Body of pancreas (tissue), 4 donors: ENCODE measurements around the gene PRPF8. TPM values are rescaled to one million over a fixed set of nuclear protein-coding genes. Genes with fewer than 3 reads are reported as not detected.

Experiments used
- ATAC-seq: fragments of 150-250 bp; one replicate; pipeline ENCODE4 v1.9.1; 2016
- DNase-seq, 4 donors: peaks; one replicate each; pipeline ENCODE4 v3.0.0-alpha.2; 2019
- H3K27ac ChIP-seq, 4 donors: fragments of 200-600 bp; sonication (generic); 1 replicate in 3 of 4; 2 replicates in 1 of 4; pipeline versions ENCODE4 v1.5.1 to v1.6.1; 2016 to 2019; ENCODE audit warnings: mild to moderate bottlenecking in 1 of 4, mixed read lengths in 1 of 4, moderate library complexity in 1 of 4
- H3K27me3 ChIP-seq, 2 donors: fragments of 200-600 bp; sonication (generic); one replicate each; pipeline ENCODE4 v1.6.0; 2016; ENCODE audit warnings: mild to moderate bottlenecking in 1 of 2
- H3K36me3 ChIP-seq, 2 donors: fragments of 200-600 bp; sonication (generic); replicated peaks in 1 of 2; 2 replicates each; pipeline ENCODE4 v1.5.1; 2016; ENCODE audit warnings: low read depth in 2 of 2; ENCODE audit not compliant: insufficient read depth in 1 of 2
- H3K4me1 ChIP-seq: fragments of 200-600 bp; sonication (generic); one replicate; pipeline ENCODE4 v1.6.0; 2016
- H3K4me3 ChIP-seq, 2 donors: fragments of 200-600 bp; sonication (generic); 1 replicate in 1 of 2; 2 replicates in 1 of 2; pipeline ENCODE4 v1.5.1; 2016 to 2019
- H3K9me3 ChIP-seq, 3 donors: fragments of 200-600 bp; sonication (generic); 1 replicate in 2 of 3; 2 replicates in 1 of 3; pipeline ENCODE4 v1.5.1; 2016
- CTCF ChIP-seq, 7 experiments: fragments of 450-650 bp in 4 of 7; fragments of 200-600 bp in 3 of 7; sonication (generic) in 3 of 7; IDR thresholded peaks; one replicate each; pipeline ENCODE4 v1.5.1; 2016 to 2019; ENCODE audit warnings: antibody characterized with exemption in 7 of 7
- POLR2A ChIP-seq, 3 donors: fragments of 450-650 bp; IDR thresholded peaks; one replicate each; pipeline ENCODE4 v1.6.1; 2016; ENCODE audit warnings: antibody characterized with exemption in 3 of 3, mild to moderate bottlenecking in 2 of 3
- WGBS, 2 donors: methylation state at CpG; one replicate each; pipeline ENCODE4 v1.1.5; 2017; 5-methylcytosine and 5-hydroxymethylcytosine counted together
- intact Hi-C: fragments of 100-400 bp; cut with DNase I; formaldehyde crosslinking; loops from one replicate; pipeline ENCODE4 v1.15.1; 2023
- total RNA-seq, 2 donors: library from RNA; depleted of rRNA; stranded (reverse); fragments of >200 nt; gene quantifications; one replicate each; pipeline ENCODE4 v1.1.0, GENCODE V29; 2016

Gene PRPF8
- total RNA-seq, 2 donors from 2014 or later = 84.7 to 100 TPM

DNA sequence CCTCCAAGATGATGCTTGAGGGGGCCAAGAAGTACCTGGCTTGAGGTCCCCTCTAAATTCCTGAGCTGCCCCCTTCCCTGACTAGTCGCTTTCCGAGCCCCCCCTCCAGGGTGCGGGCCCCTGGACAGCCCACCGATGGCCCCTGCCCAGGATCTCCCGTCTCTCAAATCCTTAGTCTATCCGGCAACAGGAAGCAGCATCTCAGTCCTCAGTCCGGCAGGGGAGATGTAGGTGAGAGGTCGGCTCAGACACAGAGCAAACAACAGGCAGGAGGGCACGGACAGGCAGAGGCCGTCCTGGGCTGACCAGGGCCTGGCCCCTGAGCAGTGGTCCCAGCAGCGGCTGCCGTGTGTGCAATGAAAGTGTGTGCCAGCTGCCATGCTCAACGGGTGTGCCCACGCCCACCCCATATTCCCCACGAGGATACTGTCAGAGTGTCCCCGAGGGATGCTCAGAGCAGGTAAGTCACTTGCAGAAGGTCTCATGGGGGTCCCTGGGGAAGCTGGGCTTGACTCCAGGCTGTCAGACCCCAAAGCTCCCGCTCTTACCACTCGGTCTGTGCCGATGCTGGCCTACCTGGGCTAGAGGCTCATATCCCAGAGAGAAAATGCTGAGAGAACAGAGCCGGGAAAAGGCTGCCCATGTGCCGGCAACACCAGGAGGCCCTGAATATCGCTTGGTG, 63.3 kb downstream of the PRPF8 start:
- WGBS, 2 donors = 80 to 81% methylated on average over 18 to 22 of the region's 22 CpGs
- H3K4me3 ChIP-seq = no peak overlapping the region
- ATAC-seq = no peak
- no peaks in the 10 kb centered on the region for H3K36me3 ChIP-seq
- TF ChIP-seq POLR2A (IDR thresholded peaks at IDR 0.05) (no peak), CTCF (IDR thresholded peaks at IDR 0.05) (no peak)
- no peaks in the 10 kb centered on the region for H3K27me3 ChIP-seq
- no peak overlapping the region for H3K27ac ChIP-seq
- intact Hi-C loops = no loop called here
- no peaks in the 10 kb centered on the region for H3K4me1 ChIP-seq
- no peaks in the 10 kb centered on the region for H3K9me3 ChIP-seq
- DNase-seq = no peak

- no peaks in the 10 kb centered on the region for H3K9me3 ChIP-seq
- no peaks in the 10 kb centered on the region for H3K4me1 ChIP-seq
- intact Hi-C loops = no loop called here
- TF ChIP-seq POLR2A (IDR thresholded peaks at IDR 0.05) (no peak), CTCF (IDR thresholded peaks at IDR 0.05) (no peak)
- H3K27me3 ChIP-seq = no peaks in the 10 kb centered on the region
- DNase-seq = no peak
- no peak overlapping the region for H3K4me3 ChIP-seq
- no peak for ATAC-seq
- H3K27ac ChIP-seq = no peak overlapping the region
- WGBS, 2 donors = 89 to 97% methylated on average over 10 to 13 of the region's 13 CpGs
- H3K36me3 ChIP-seq = no peaks in the 10 kb centered on the region
These were observed 64.2 kb downstream of the PRPF8 start for GRCh38 chr17:1620486-1620885.

GRCh38 chr17:1617620-1618174, 67.0 kb downstream of the PRPF8 start:
- TF ChIP-seq POLR2A (IDR thresholded peaks at IDR 0.05) (no peak), CTCF (IDR thresholded peaks at IDR 0.05) (no peak)
- H3K4me3 ChIP-seq = no peak overlapping the region

GRCh38 chr17:1616101-1616500, 68.6 kb downstream of the PRPF8 start:
- DNase-seq = no peak
- Histone ChIP-seq H3K27ac (no peak overlapping the region), H3K9me3 (no peaks in the 10 kb centered on the region), H3K27me3 (no peaks in the 10 kb centered on the region), H3K4me3 (no peak overlapping the region), H3K4me1 (no peaks in the 10 kb centered on the region), H3K36me3 (no peaks in the 10 kb centered on the region)
- no peak for ATAC-seq
- intact Hi-C loops = no loop called here
- no peak for TF ChIP-seq POLR2A (IDR thresholded peaks at IDR 0.05)
- no peak for TF ChIP-seq CTCF (IDR thresholded peaks at IDR 0.05)
- 87 to 93% methylated on average over 6 to 13 of the region's 13 CpGs for WGBS, 2 donors

More at GRCh38 chr17:1617620-1618174, 67.0 kb downstream of the PRPF8 start:
- intact Hi-C loops = no loop called here
- Histone ChIP-seq H3K27me3 (no peaks in the 10 kb centered on the region), H3K4me1 (no peaks in the 10 kb centered on the region), H3K27ac (no peak overlapping the region), H3K36me3 (no peaks in the 10 kb centered on the region), H3K9me3 (no peaks in the 10 kb centered on the region)
- WGBS, 2 donors = 81 to 83% methylated on average over 17 to 18 of the region's 20 CpGs
- DNase-seq = peak in 1 of 4 donors; percentile 43
- no peak for ATAC-seq

DNA sequence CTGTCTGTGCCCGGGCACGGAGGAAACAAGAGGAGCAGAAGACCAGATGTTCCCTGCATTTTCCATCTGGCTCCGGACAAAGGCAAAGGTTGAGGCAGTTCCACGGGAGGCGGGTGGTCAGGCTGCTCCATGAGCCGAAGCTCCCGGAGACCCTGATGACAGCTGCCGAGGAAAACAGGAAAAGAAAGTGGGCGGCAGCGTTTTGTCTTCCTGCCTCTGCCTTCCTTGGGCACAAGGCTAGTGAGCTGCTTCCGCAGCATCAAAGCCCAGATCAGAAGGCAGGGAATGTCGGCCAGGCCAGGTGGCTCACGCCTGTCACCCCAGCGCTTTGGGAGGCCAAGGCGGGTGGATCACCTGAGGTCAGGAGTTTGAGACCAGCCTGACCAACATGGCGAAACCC, 72.3 kb downstream of the PRPF8 start:
- ATAC-seq (no peak), DNase-seq (no peak)
- no peaks in the 10 kb centered on the region for H3K9me3 ChIP-seq
- H3K4me1 ChIP-seq = no peaks in the 10 kb centered on the region
- no peaks in the 10 kb centered on the region for H3K27me3 ChIP-seq
- peak overlapping the region in 1 of 4 donors; percentile 3 for H3K27ac ChIP-seq
- no peak for TF ChIP-seq POLR2A (IDR thresholded peaks at IDR 0.05)
- TF ChIP-seq CTCF (IDR thresholded peaks at IDR 0.05) = no peak
- 77 to 78% methylated on average over 13 to 16 of the region's 16 CpGs for WGBS, 2 donors
- H3K4me3 ChIP-seq = no peak overlapping the region
- intact Hi-C loops = no loop called here
- no peaks in the 10 kb centered on the region for H3K36me3 ChIP-seq
